K562 (cell line): Measurements from ENCODE around the gene ATP5PF. TPM values are rescaled to one million over a fixed set of nuclear protein-coding genes. Genes with fewer than 3 reads are reported as not detected.

Experiments used
- ARID1B ChIP-seq: fragments of 450-650 bp; IDR thresholded peaks from 2 replicates; pipeline ENCODE4 v1.6.1; 2016; ENCODE audit warnings: antibody characterized with exemption, mild to moderate bottlenecking, inconsistent platforms
- FOXM1 ChIP-seq, 2 experiments: fragments of 450-650 bp in 1 of 2; sonication (generic) in 1 of 2; formaldehyde crosslinking in 1 of 2; IDR thresholded peaks; 2 replicates each; pipeline versions ENCODE4 v1.6.1 to v1.9.0; 2017 to 2022; ENCODE audit warnings: low read depth in 2 of 2, mild to moderate bottlenecking in 2 of 2, missing genetic modification reagents in 1 of 2, moderate library complexity in 1 of 2
- KAT8 ChIP-seq: fragments of 450-650 bp; IDR thresholded peaks from 2 replicates; pipeline ENCODE4 v1.6.1; 2016; ENCODE audit warnings: low read depth, mild to moderate bottlenecking
- KHSRP ChIP-seq: fragments of 450-650 bp; IDR thresholded peaks from 2 replicates; pipeline ENCODE4 v1.6.1; 2017
- RAD51 ChIP-seq: fragments of 450-650 bp; IDR thresholded peaks from 2 replicates; pipeline ENCODE4 v1.7.1; 2016; ENCODE audit warnings: low read depth, mild to moderate bottlenecking, borderline replicate concordance
- RUNX1 ChIP-seq: sonication (generic); IDR thresholded peaks from 2 replicates; pipeline ENCODE4 v1.6.1; 2016; ENCODE audit warnings: antibody characterized with exemption, low read depth
- SIN3A ChIP-seq, 2 experiments: fragments of 150-350 bp in 1 of 2; IDR thresholded peaks; 2 replicates each; pipeline ENCODE4 v1.6.1; 2011 to 2016; ENCODE audit warnings: borderline replicate concordance in 2 of 2, low read depth in 2 of 2, low read length in 2 of 2, mild to moderate bottlenecking in 2 of 2, moderate library complexity in 2 of 2; ENCODE audit not compliant: control insufficient read depth in 1 of 2
- SIRT6 ChIP-seq: IDR thresholded peaks from one replicate; pipeline ENCODE4 v1.6.1; 2012; ENCODE audit warnings: low read depth, mild to moderate bottlenecking, control low read depth, inconsistent platforms, low read length, moderate library complexity
- WHSC1 ChIP-seq: IDR thresholded peaks from one replicate; pipeline ENCODE4 v1.6.1; 2012; ENCODE audit warnings: low read length, control low read depth, inconsistent platforms
- ZNF134 ChIP-seq: fragments of 250-450 bp; sonication (Bioruptor Pico); conservative IDR thresholded peaks from 2 replicates; pipeline ENCODE4 v1.4.0; 2020
- ZNF764 ChIP-seq: fragments of 250-450 bp; sonication (Bioruptor Pico); IDR thresholded peaks from 2 replicates; pipeline ENCODE4 v1.4.0; 2020; ENCODE audit warnings: low read depth, mild to moderate bottlenecking, moderate library complexity
- polyA plus RNA-seq, 8 experiments: library from polyadenylated mRNA; depleted of rRNA in 4 of 8; stranded (reverse) in 5 of 8; unstranded in 3 of 8; fragments of >200 nt; fragmentation: Nextera tagmentation in 2 of 8; fragmentation: Illumina TruSeq in 1 of 8; extraction: Ambion mirVana in 2 of 8; extraction: Trizol in 1 of 8; gene quantifications; 2 replicates each; pipeline versions ENCODE4 v1.2.1 to v1.2.3, GENCODE V29; 2011 to 2014; ENCODE audit warnings: inconsistent platforms in 1 of 8, missing spikeins in 1 of 8
- total RNA-seq, 7 experiments: library from RNA; depleted of rRNA in 6 of 7; stranded (reverse); fragments of >200 nt in 6 of 7; fragmentation: Illumina TruSeq in 2 of 7; extraction: Trizol in 2 of 7; gene quantifications; 2 replicates each; pipeline versions ENCODE4 v1.2.1 to v1.2.3, GENCODE V29; 2011 to 2021; ENCODE audit warnings: low replicate concordance in 1 of 7
- TF ChIP-seq, protein P1 (sequence below), 3 experiments: IDR thresholded peaks in 2 of 3; conservative IDR thresholded peaks in 1 of 3; 2 replicates each; pipeline ENCODE4 v1.5.1; 2011 to 2012; ENCODE audit warnings: low read length in 3 of 3, mild to moderate bottlenecking in 3 of 3, control low read depth in 2 of 3, improper control_type of control experiment in 1 of 3, inconsistent platforms in 1 of 3, low read depth in 1 of 3, mixed read lengths in 1 of 3, moderate library complexity in 1 of 3; ENCODE audit not compliant: insufficient read depth in 2 of 3
- TF ChIP-seq, protein P2 (sequence below): fragments of 450-650 bp; IDR thresholded peaks from 2 replicates; pipeline ENCODE4 v1.6.1; 2016; ENCODE audit warnings: low read depth, mild to moderate bottlenecking, moderate library complexity
- TF ChIP-seq, protein P3 (sequence below): sonication (generic); formaldehyde crosslinking; IDR thresholded peaks from 2 replicates; pipeline ENCODE4 v1.4.0; 2020; ENCODE audit warnings: mild to moderate bottlenecking, missing genetic modification reagents
- TF ChIP-seq, protein P4 (sequence below): IDR thresholded peaks from 2 replicates; pipeline ENCODE4 v1.6.1; 2012; ENCODE audit warnings: low read depth, low read length, improper control_type of control experiment, borderline replicate concordance

Gene ATP5PF
- total and polyA plus RNA-seq, 9 of the 15 experiments (the other 6 are each of a cell fraction or from before 2014, with no cell fraction given) = 242 to 2,488 (median 533) TPM

DNA sequence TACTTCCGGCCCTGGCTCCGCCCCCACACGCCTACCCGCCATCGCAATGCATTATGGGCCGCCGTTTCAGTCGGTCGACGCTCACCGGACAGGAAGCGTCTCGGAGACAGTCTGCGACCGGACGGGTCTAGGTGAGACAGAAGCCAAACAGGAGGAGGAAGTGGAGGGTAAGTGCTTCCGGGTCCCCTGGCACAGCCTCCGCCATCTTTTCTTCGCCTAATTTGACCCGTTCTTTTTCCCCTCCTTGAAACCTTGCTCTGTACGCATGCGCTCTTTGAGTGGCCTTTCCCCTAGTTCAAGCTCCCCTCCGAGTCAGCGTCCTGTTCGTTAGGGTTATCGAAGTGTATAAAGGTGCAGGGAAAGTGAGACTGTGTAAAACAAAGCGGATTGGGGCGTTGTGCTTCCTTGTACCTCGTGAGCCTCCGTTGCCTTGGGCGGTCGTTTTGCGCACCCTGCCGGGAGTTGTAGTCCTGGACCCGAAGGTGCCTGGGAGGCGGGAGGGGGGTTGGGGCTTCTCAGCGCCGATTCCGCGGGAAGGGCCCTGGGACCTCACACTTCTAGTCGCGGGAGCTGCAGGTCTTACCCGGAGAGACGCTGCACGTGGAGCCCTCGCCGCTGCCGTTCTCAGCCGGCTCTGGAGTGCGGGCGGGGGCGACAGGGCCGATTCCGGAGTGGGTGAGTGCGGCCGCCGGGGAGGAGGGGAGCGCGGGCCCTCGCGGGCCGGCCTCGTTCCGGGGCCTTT lies at the start of gene ATP5PF, which contains the start of gene GABPA (continued):
- TF ChIP-seq, protein P1, sequence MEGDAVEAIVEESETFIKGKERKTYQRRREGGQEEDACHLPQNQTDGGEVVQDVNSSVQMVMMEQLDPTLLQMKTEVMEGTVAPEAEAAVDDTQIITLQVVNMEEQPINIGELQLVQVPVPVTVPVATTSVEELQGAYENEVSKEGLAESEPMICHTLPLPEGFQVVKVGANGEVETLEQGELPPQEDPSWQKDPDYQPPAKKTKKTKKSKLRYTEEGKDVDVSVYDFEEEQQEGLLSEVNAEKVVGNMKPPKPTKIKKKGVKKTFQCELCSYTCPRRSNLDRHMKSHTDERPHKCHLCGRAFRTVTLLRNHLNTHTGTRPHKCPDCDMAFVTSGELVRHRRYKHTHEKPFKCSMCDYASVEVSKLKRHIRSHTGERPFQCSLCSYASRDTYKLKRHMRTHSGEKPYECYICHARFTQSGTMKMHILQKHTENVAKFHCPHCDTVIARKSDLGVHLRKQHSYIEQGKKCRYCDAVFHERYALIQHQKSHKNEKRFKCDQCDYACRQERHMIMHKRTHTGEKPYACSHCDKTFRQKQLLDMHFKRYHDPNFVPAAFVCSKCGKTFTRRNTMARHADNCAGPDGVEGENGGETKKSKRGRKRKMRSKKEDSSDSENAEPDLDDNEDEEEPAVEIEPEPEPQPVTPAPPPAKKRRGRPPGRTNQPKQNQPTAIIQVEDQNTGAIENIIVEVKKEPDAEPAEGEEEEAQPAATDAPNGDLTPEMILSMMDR (IDR thresholded peaks at IDR 0.05 in 2 of 3, conservative IDR thresholded peaks at IDR 0.05 in 1 of 3; ENCODE audit: insufficient read depth in 2 of 3, low read depth in 1 of 3, low read length in 3 of 3) = peak in 1 of 3 experiments; percentile 3; a peak in 2 of 6 replicates
- no peak for TF ChIP-seq RAD51
- TF ChIP-seq RUNX1 = no peak
- no peak for TF ChIP-seq WHSC1
- no peak for TF ChIP-seq ZNF764
- no peak for TF ChIP-seq FOXM1 (IDR thresholded peaks at IDR 0.05; ENCODE audit: low read depth)
- peak; percentile 17 for TF ChIP-seq FOXM1 (CRISPR knock-in tag; IDR thresholded peaks at IDR 0.05; ENCODE audit: low read depth)
- TF ChIP-seq ARID1B = peak; percentile 29; the same call in 1 of the 2 replicates
- TF ChIP-seq, protein P2, sequence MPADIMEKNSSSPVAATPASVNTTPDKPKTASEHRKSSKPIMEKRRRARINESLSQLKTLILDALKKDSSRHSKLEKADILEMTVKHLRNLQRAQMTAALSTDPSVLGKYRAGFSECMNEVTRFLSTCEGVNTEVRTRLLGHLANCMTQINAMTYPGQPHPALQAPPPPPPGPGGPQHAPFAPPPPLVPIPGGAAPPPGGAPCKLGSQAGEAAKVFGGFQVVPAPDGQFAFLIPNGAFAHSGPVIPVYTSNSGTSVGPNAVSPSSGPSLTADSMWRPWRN = no peak
- peak; percentile 31; the same call in 1 of the 2 replicates for TF ChIP-seq ZNF134 (CRISPR knock-in tag)
- TF ChIP-seq KHSRP = no peak
- no peak for TF ChIP-seq SIN3A (IDR thresholded peaks at IDR 0.05; ENCODE audit: borderline replicate concordance in 2 of 2, control insufficient read depth in 1 of 2, low read depth in 2 of 2, low read length in 2 of 2)
- TF ChIP-seq, protein P3, sequence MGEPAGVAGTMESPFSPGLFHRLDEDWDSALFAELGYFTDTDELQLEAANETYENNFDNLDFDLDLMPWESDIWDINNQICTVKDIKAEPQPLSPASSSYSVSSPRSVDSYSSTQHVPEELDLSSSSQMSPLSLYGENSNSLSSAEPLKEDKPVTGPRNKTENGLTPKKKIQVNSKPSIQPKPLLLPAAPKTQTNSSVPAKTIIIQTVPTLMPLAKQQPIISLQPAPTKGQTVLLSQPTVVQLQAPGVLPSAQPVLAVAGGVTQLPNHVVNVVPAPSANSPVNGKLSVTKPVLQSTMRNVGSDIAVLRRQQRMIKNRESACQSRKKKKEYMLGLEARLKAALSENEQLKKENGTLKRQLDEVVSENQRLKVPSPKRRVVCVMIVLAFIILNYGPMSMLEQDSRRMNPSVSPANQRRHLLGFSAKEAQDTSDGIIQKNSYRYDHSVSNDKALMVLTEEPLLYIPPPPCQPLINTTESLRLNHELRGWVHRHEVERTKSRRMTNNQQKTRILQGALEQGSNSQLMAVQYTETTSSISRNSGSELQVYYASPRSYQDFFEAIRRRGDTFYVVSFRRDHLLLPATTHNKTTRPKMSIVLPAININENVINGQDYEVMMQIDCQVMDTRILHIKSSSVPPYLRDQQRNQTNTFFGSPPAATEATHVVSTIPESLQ = no peak; the same call in 1 of the 2 replicates
- TF ChIP-seq SIRT6 = no peak
- TF ChIP-seq KAT8 = peak; percentile 10; the same call in 1 of the 2 replicates
- TF ChIP-seq, protein P4, sequence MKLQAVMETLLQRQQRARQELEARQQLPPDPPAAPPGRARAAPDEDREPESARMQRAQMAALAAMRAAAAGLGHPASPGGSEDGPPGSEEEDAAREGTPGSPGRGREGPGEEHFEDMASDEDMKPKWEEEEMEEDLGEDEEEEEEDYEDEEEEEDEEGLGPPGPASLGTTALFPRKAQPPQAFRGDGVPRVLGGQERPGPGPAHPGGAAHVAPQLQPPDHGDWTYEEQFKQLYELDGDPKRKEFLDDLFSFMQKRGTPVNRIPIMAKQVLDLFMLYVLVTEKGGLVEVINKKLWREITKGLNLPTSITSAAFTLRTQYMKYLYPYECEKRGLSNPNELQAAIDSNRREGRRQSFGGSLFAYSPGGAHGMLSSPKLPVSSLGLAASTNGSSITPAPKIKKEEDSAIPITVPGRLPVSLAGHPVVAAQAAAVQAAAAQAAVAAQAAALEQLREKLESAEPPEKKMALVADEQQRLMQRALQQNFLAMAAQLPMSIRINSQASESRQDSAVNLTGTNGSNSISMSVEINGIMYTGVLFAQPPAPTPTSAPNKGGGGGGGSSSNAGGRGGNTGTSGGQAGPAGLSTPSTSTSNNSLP = no peak
